Measurements from ENCODE around the gene MACROD1. TPM values are rescaled to one million over a fixed set of nuclear protein-coding genes. Genes with fewer than 3 reads are reported as not detected.

Gene MACROD1
- polyA plus RNA-seq, 1 experiment: 8.1 TPM

DNA sequence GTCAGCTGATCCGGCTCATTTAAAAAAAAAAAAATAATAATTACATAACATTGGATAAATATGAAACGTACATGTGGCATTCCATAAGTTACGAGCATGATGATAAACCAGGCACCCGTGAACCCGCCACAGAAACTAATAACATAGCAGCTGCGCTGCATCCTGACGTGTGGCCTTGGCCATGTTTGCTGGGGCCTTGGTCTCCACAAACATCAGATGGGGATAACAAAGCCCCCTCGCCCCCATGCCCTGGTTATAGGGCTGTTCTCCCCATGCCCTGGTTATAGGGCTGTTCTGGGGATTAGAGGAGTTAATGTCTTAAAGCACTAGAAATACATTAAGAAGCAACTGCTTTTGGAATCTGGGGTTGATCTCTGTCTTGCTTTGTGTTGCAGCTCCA, 93.5 kb downstream of the MACROD1 start:
- peaks cover 41% of the 10 kb centered on the region for H3K27me3 ChIP-seq (ENCODE audit: control insufficient read depth, insufficient read depth, low read length)
- H3K27ac ChIP-seq (ENCODE audit: low read depth, low read length): no peak overlapping the region
- TF ChIP-seq, protein P1, sequence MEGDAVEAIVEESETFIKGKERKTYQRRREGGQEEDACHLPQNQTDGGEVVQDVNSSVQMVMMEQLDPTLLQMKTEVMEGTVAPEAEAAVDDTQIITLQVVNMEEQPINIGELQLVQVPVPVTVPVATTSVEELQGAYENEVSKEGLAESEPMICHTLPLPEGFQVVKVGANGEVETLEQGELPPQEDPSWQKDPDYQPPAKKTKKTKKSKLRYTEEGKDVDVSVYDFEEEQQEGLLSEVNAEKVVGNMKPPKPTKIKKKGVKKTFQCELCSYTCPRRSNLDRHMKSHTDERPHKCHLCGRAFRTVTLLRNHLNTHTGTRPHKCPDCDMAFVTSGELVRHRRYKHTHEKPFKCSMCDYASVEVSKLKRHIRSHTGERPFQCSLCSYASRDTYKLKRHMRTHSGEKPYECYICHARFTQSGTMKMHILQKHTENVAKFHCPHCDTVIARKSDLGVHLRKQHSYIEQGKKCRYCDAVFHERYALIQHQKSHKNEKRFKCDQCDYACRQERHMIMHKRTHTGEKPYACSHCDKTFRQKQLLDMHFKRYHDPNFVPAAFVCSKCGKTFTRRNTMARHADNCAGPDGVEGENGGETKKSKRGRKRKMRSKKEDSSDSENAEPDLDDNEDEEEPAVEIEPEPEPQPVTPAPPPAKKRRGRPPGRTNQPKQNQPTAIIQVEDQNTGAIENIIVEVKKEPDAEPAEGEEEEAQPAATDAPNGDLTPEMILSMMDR (IDR thresholded peaks at IDR 0.05; ENCODE audit: low read depth, low read length): no peak
- no peak overlapping the region for H3K4me3 ChIP-seq (ENCODE audit: low read depth, low read length)
- DNase-seq (ENCODE audit: low read depth, low spot score): no peak
- H3K9me3 ChIP-seq (ENCODE audit: control insufficient read depth, insufficient read depth, low read length): no peaks in the 10 kb centered on the region
- ChIA-PET POLR2A (no interaction called here), CTCF (no interaction called here)

DNA sequence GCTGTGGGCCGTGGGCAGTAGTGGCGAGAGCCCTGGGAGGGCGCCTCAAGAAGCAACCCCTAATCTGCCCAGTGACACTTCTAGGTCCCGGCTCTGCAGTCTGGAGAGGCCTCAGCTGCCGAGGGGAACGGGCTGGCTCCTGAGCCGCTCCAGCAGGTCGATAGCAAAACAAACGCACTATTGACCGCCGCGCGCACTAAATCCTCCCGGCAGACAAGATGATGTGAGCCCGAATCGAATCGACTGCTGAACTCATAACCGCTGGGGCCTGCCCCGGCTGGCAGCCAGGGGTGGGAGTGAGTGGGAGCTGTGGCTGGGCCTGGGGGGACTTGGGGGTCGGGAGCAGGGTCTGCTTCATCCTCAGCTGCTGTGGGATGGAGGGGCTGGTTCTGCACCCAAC, 94.1 kb downstream of the MACROD1 start:
- ChIA-PET POLR2A (no interaction called here), CTCF (no interaction called here)
- H3K27ac ChIP-seq (ENCODE audit: low read depth, low read length): no peak overlapping the region
- H3K4me3 ChIP-seq (ENCODE audit: low read depth, low read length): no peak overlapping the region
- H3K27me3 ChIP-seq (ENCODE audit: control insufficient read depth, insufficient read depth, low read length): peaks cover 40% of the 10 kb centered on the region
- no peak for DNase-seq (ENCODE audit: low read depth, low spot score)
- TF ChIP-seq, protein P1 (IDR thresholded peaks at IDR 0.05; ENCODE audit: low read depth, low read length): no peak
- H3K9me3 ChIP-seq (ENCODE audit: control insufficient read depth, insufficient read depth, low read length): no peaks in the 10 kb centered on the region; the same call in 1 of the 2 replicates

DNA sequence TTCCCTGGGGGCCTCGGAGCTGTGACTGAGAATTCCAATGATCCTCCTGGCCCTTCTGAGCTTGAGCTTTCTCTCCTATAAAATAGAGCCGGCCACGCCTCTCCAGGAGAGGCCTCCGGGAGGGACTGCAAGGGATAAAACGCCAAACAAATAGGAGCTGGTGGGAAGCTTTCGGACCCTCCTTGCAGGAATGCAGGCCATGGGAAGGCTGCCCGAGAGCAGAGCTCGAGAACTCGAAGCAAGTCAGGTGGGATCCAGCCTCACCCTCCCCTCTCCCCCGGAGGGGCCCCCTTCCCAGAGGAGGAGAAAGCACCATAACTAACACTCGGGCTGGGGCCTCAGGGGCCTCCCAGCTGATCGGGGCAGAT, 95.6 kb downstream of the MACROD1 start:
- H3K4me3 ChIP-seq (ENCODE audit: low read depth, low read length): no peak overlapping the region
- no peaks in the 10 kb centered on the region; the same call in 1 of the 2 replicates for H3K9me3 ChIP-seq (ENCODE audit: control insufficient read depth, insufficient read depth, low read length)
- POLR2A ChIA-PET: no interaction called here
- CTCF ChIA-PET: no interaction called here
- DNase-seq (ENCODE audit: low read depth, low spot score): no peak
- H3K27ac ChIP-seq (ENCODE audit: low read depth, low read length): no peak overlapping the region
- peaks cover 32% of the 10 kb centered on the region for H3K27me3 ChIP-seq (ENCODE audit: control insufficient read depth, insufficient read depth, low read length)
- TF ChIP-seq, protein P1 (IDR thresholded peaks at IDR 0.05; ENCODE audit: low read depth, low read length): no peak

DNA sequence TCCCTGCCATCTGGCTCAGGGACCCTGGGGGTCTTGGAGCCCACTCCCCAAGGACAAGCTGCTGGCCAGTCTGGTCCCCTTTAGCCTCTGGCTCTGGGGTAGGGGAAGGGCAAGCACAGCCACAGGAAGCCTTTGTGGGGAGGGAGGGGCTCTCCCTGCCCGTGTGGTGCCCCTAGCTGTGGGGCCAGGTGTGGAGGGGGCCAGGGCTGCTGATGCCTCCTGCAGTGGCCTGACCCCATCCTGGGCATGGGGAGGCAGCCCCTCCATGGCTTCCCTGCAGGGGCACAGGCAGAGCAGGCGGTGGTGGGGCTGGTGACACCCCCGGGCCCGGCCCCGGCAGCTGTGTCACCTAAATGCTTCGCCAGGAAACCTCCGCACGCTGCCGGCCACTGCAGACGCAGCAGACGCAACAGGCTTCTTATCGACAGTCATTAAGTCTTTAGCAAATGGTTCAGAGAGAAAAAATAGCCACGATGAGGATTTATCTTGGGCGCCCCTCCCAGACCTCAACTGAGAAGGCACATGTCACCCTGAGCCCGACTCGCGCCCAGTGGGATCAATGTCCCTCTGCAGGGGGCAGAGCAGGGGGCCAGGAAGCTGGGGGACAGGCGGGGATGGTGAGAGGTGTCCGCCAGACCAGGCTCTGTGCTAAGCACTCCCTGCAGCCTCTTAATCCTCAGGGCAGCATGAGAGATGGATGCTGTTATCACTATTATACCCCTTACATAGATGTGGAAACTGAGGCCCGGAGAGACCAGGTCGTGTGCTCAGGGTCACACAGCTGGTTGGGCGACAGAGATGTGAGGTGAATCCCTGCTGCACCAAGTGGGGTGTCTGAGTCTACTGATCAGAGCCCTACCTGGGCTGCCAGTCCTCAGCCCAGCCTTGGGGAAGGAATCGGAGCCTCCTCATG, 96.3 kb downstream of the MACROD1 start:
- peaks cover 32% of the 10 kb centered on the region for H3K27me3 ChIP-seq (ENCODE audit: control insufficient read depth, insufficient read depth, low read length)
- H3K4me3 ChIP-seq (ENCODE audit: low read depth, low read length): no peak overlapping the region
- DNase-seq (ENCODE audit: low read depth, low spot score): no peak
- H3K27ac ChIP-seq (ENCODE audit: low read depth, low read length): no peak overlapping the region
- CTCF ChIA-PET: no interaction called here
- TF ChIP-seq, protein P1 (IDR thresholded peaks at IDR 0.05; ENCODE audit: low read depth, low read length): no peak
- no peaks in the 10 kb centered on the region; the same call in 1 of the 2 replicates for H3K9me3 ChIP-seq (ENCODE audit: control insufficient read depth, insufficient read depth, low read length)
- POLR2A ChIA-PET: no interaction called here

DNA sequence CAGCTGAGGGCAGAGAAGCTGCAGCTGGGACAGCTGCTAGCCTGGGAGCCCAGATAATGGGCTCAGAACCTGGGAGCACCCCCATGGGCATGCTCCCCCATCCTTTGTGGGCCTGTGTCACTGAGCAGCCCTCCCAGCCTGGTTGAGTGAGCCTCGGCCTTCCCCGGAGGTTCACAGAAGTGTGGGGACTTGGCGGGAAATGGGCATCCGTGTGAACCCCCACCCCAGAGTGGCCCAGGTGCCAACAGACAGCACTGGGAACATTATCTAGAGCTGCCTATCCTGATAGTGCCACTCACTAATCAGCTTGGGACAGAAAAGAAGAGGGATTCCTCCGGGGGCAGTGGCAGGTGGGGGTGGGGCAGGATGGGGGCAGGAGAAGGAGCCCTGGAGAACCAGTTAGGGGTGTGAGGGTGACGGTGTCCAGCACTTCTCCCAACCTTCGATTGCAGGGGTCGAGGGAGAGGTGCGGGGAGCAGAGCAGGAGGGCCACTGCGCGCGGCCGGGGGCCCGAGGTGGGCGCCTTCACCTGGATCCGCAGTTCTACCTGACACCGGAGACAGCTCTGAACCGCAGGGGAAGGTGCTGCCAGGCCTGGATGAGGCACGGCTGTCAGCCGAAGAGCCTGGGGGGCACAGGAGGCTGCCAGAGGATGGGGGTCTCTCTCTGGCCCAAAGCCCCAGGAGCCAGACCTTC, 97.1 kb downstream of the MACROD1 start:
- POLR2A ChIA-PET: no interaction called here
- CTCF ChIA-PET: no interaction called here
- no peak overlapping the region for H3K27ac ChIP-seq (ENCODE audit: low read depth, low read length)
- H3K27me3 ChIP-seq (ENCODE audit: control insufficient read depth, insufficient read depth, low read length): peaks cover 29% of the 10 kb centered on the region
- no peak overlapping the region for H3K4me3 ChIP-seq (ENCODE audit: low read depth, low read length)
- no peaks in the 10 kb centered on the region; the same call in 1 of the 2 replicates for H3K9me3 ChIP-seq (ENCODE audit: control insufficient read depth, insufficient read depth, low read length)
- TF ChIP-seq, protein P1 (IDR thresholded peaks at IDR 0.05; ENCODE audit: low read depth, low read length): no peak
- no peak for DNase-seq (ENCODE audit: low read depth, low spot score)

All from AG04450 (cell line).